SK-N-SH treated with all-trans-retinoic acid at 6 μM for 48 hours (cell line): Measurements from ENCODE around the gene CRMP1.
"Not testable (repeated sequence)": the region's sequence is repeated elsewhere in the genome, so short reads cannot be mapped to it uniquely, and the experiment has no call there.

ENCODE experiments used
- ATAC-seq: fragments of 200-7000 bp; cut with Tn5 transposase; 3 replicates; pipeline ENCODE4 v1.9.1; 2020; ENCODE audit warnings: mild to moderate bottlenecking, moderate library complexity
- ARNTL ChIP-seq: fragments of 450-650 bp; formaldehyde crosslinking; IDR thresholded peaks from 2 replicates; pipeline ENCODE4 v1.5.0; 2020; ENCODE audit warnings: low read depth, mild to moderate bottlenecking, moderate library complexity, borderline replicate concordance
- BACH2 ChIP-seq: fragments of 250-450 bp; sonication (Bioruptor Pico); IDR thresholded peaks from 2 replicates; pipeline ENCODE4 v1.9.0; 2021; ENCODE audit warnings: mild to moderate bottlenecking, borderline replicate concordance
- CREB5 ChIP-seq: fragments of 250-450 bp; sonication (Bioruptor Pico); IDR thresholded peaks from 2 replicates; pipeline ENCODE4 v1.5.1; 2020; ENCODE audit warnings: low read depth, mild to moderate bottlenecking, moderate library complexity
- CSDC2 ChIP-seq: fragments of 250-450 bp; sonication (Bioruptor Pico); IDR thresholded peaks from 2 replicates; pipeline ENCODE4 v1.5.0; 2020; ENCODE audit warnings: mild to moderate bottlenecking, moderate library complexity
- CSRNP3 ChIP-seq: fragments of 250-450 bp; sonication (Bioruptor Pico); IDR thresholded peaks from 2 replicates; pipeline ENCODE4 v1.5.1; 2021; ENCODE audit warnings: mild to moderate bottlenecking, moderate library complexity
- ESRRG ChIP-seq: fragments of 250-450 bp; sonication (Bioruptor Pico); IDR thresholded peaks from 2 replicates; pipeline ENCODE4 v1.6.1; 2021; ENCODE audit warnings: mild to moderate bottlenecking
- GLIS3 ChIP-seq: fragments of 250-450 bp; sonication (Bioruptor Pico); IDR thresholded peaks from 2 replicates; pipeline ENCODE4 v1.5.0; 2020; ENCODE audit warnings: mild to moderate bottlenecking, moderate library complexity
- ISL1 ChIP-seq: fragments of 250-450 bp; sonication (Bioruptor Pico); IDR thresholded peaks from 2 replicates; pipeline ENCODE4 v2.1.2; 2022; ENCODE audit warnings: mild to moderate bottlenecking, moderate library complexity
- OSR1 ChIP-seq: fragments of 250-450 bp; sonication (Bioruptor Pico); IDR thresholded peaks from 2 replicates; pipeline ENCODE4 v1.8.0; 2022; ENCODE audit warnings: moderate library complexity, mild to moderate bottlenecking, inconsistent platforms
- PATZ1 ChIP-seq: fragments of 250-450 bp; sonication (Bioruptor Pico); IDR thresholded peaks from 2 replicates; pipeline ENCODE4 v1.8.0; 2020; ENCODE audit warnings: mild to moderate bottlenecking, moderate library complexity, borderline replicate concordance
- POU6F1 ChIP-seq: fragments of 250-450 bp; sonication (Bioruptor Pico); IDR thresholded peaks from 2 replicates; pipeline ENCODE4 v1.8.0; 2021; ENCODE audit warnings: low read depth, mild to moderate bottlenecking, moderate library complexity, borderline replicate concordance
- PPARA ChIP-seq: fragments of 250-450 bp; sonication (Bioruptor Pico); IDR thresholded peaks from 2 replicates; pipeline ENCODE4 v1.5.0; 2020; ENCODE audit warnings: mild to moderate bottlenecking, borderline replicate concordance
- RARB ChIP-seq: fragments of 250-450 bp; sonication (Bioruptor Pico); IDR thresholded peaks from 2 replicates; pipeline ENCODE4 v1.8.0; 2021; ENCODE audit warnings: mild to moderate bottlenecking, moderate library complexity
- SNAI2 ChIP-seq: fragments of 250-450 bp; sonication (Bioruptor Pico); IDR thresholded peaks from 2 replicates; pipeline ENCODE4 v1.5.0; 2020; ENCODE audit warnings: mild to moderate bottlenecking, moderate library complexity
- TCF4 ChIP-seq: fragments of 250-450 bp; sonication (Bioruptor Pico); IDR thresholded peaks from 2 replicates; pipeline ENCODE4 v1.8.0; 2021; ENCODE audit warnings: mild to moderate bottlenecking, moderate library complexity, borderline replicate concordance
- TOX ChIP-seq: fragments of 250-450 bp; sonication (Bioruptor Pico); IDR thresholded peaks from 2 replicates; pipeline ENCODE4 v1.8.0; 2021; ENCODE audit warnings: mild to moderate bottlenecking, moderate library complexity, borderline replicate concordance
- TSHZ2 ChIP-seq: fragments of 250-450 bp; sonication (Bioruptor Pico); IDR thresholded peaks from 2 replicates; pipeline ENCODE4 v1.5.0; 2020; ENCODE audit warnings: mild to moderate bottlenecking, moderate library complexity
- ZC3H10 ChIP-seq: fragments of 250-450 bp; sonication (Bioruptor Pico); IDR thresholded peaks from 2 replicates; pipeline ENCODE4 v1.5.1; 2021; ENCODE audit warnings: mild to moderate bottlenecking, moderate library complexity
- ZFP3 ChIP-seq: fragments of 250-450 bp; sonication (Bioruptor Pico); IDR thresholded peaks from 2 replicates; pipeline ENCODE4 v1.5.0; 2020; ENCODE audit warnings: mild to moderate bottlenecking, moderate library complexity
- ZFP30 ChIP-seq: fragments of 450-650 bp; formaldehyde crosslinking; IDR thresholded peaks from 2 replicates; pipeline ENCODE4 v1.5.0; 2022; ENCODE audit warnings: mild to moderate bottlenecking, moderate library complexity
- ZNF565 ChIP-seq: fragments of 450-650 bp; formaldehyde crosslinking; conservative IDR thresholded peaks from 2 replicates; pipeline ENCODE4 v1.5.0; 2020; ENCODE audit warnings: low read depth, mild to moderate bottlenecking, moderate library complexity
- ZNF70 ChIP-seq: fragments of 450-650 bp; formaldehyde crosslinking; IDR thresholded peaks from 2 replicates; pipeline ENCODE4 v1.5.0; 2020; ENCODE audit warnings: mild to moderate bottlenecking, moderate library complexity
- ZNF8 ChIP-seq: fragments of 450-650 bp; formaldehyde crosslinking; IDR thresholded peaks from 2 replicates; pipeline ENCODE4 v1.5.0; 2020; ENCODE audit warnings: mild to moderate bottlenecking, moderate library complexity

The CRMP1 gene

GRCh38 chr4:5839332-5839731 is 53.6 kb downstream of the CRMP1 start:
- no peak for ATAC-seq
- no peak for TF ChIP-seq RARB (CRISPR knock-in tag)
- TF ChIP-seq TCF4 (CRISPR knock-in tag): no peak
- TF ChIP-seq ZC3H10 (CRISPR knock-in tag): no peak
- no peak for TF ChIP-seq ZNF8 (CRISPR knock-in tag)
- no peak for TF ChIP-seq ZNF70 (CRISPR knock-in tag)
- no peak for TF ChIP-seq CSRNP3 (CRISPR knock-in tag)
- TF ChIP-seq SNAI2 (CRISPR knock-in tag): no peak
- no peak for TF ChIP-seq ZFP30 (CRISPR knock-in tag)
- TF ChIP-seq ZNF565: no peak
- no peak for TF ChIP-seq OSR1 (CRISPR knock-in tag)
- no peak for TF ChIP-seq CREB5 (CRISPR knock-in tag)
- TF ChIP-seq GLIS3: no peak
- TF ChIP-seq TOX (CRISPR knock-in tag): no peak
- no peak for TF ChIP-seq ESRRG
- no peak for TF ChIP-seq ISL1 (CRISPR knock-in tag)
- TF ChIP-seq ZFP3 (CRISPR knock-in tag): no peak
- no peak for TF ChIP-seq PATZ1 (CRISPR knock-in tag)
- TF ChIP-seq ARNTL: no peak
- TF ChIP-seq TSHZ2 (CRISPR knock-in tag): no peak
- TF ChIP-seq, all 23 proteins: peak for 0

- not testable (repeated sequence) for ATAC-seq
These were observed 55.4 kb downstream of the CRMP1 start for GRCh38 chr4:5837483-5837882.

- no peak for ATAC-seq
- TF ChIP-seq ZFP30 (CRISPR knock-in tag): no peak
- no peak for TF ChIP-seq TCF4 (CRISPR knock-in tag)
- no peak for TF ChIP-seq TOX (CRISPR knock-in tag)
- TF ChIP-seq BACH2 (CRISPR knock-in tag): no peak
- no peak for TF ChIP-seq ARNTL
- no peak for TF ChIP-seq ESRRG
- TF ChIP-seq ZNF8 (CRISPR knock-in tag): no peak
- no peak for TF ChIP-seq CREB5 (CRISPR knock-in tag)
- TF ChIP-seq SNAI2 (CRISPR knock-in tag): no peak
- no peak for TF ChIP-seq ZC3H10 (CRISPR knock-in tag)
- TF ChIP-seq CSRNP3 (CRISPR knock-in tag): no peak
- no peak for TF ChIP-seq POU6F1 (CRISPR knock-in tag)
- no peak for TF ChIP-seq ZNF70 (CRISPR knock-in tag)
- no peak for TF ChIP-seq PPARA (CRISPR knock-in tag)
- no peak for TF ChIP-seq ISL1 (CRISPR knock-in tag)
- TF ChIP-seq GLIS3: no peak
- no peak for TF ChIP-seq OSR1 (CRISPR knock-in tag)
- TF ChIP-seq CSDC2: no peak
- no peak for TF ChIP-seq TSHZ2 (CRISPR knock-in tag)
These were observed 55.9 kb downstream of the CRMP1 start for GRCh38 chr4:5836943-5837342.
